Activated T-helper 1 cell treated with anti-CD3 and anti-CD28 coated beads, Interleukin-2, amount 50 U/mL, for 16 hours (primary cell): ENCODE measurements around the gene OSBPL10.

Experiments used
- DNase-seq, 2 donors: peaks; one replicate each; pipeline ENCODE4 v3.0.0-alpha.2; 2020; ENCODE audit warnings: low read depth in 1 of 2, low spot score in 1 of 2

OSBPL10 gene

DNA sequence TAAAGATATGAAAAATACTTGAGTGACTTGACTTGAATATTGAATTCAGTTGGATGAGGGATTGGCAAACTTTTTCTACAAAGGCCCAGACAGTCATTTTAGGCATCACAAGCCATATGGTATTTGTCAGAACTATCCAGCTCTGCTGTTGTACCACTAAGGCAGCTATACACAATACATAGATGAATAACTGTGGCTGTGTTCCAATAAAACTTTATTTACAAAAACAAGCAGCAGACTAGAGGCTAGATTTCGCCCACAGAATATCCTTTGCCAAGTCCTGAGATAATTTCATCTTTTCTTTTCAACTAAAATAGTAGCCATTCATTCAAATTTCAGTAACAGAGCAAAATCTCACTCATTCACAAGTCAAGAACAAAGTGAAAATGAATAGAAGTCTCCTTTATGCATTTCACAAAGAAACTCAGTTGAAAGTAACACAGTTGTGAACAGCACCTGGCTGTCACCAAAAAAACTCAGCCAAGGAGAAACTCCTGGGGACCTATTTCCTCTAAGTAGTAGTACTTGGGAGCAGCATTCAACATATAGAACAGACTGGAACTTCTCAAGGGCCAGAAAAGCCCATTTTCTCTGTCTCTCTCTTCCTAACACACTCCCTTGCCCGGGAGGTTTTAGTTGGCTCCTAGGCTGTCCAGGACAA, 56.3 kb downstream of the OSBPL10 start:
- no peak for DNase-seq

DNA sequence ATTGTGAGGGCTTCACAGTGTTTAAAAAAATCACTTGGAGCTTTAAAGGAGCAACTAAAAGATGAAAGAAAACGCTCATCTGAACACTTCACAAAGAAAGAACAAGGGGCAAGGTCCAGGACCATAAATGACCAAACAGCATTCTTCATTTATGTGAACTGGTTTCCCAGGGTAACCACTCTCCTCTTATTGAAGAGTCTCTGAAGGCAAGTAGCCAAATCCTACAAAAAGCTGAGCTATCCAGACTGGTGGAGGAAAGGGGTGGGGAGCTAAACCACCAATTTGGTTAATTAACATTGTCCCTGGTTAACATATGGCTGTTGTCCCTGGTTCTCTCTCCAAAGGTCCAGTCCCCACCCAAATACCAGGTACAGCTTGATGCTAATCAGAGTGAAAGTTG, 58.1 kb downstream of the OSBPL10 start:
- no peak for DNase-seq

DNA sequence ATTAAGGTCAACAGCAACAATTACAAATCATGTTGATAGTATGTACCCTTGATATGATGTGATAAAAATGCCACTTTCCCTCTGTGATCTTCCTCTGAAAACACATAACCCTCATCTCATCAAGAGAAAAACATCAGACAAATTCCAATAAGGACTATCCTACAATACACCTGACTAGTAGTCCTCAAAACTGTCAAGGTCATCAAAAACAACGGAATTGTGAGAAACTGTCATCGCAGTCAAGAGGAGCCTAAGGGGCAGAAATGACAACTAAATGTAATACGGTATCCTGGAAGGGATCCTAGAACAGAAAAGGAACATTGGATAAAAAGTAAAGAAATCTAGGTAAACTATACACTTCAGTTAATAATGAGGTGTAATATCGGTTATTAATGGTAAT, 59.2 kb downstream of the OSBPL10 start:
- DNase-seq, result no peak

DNA sequence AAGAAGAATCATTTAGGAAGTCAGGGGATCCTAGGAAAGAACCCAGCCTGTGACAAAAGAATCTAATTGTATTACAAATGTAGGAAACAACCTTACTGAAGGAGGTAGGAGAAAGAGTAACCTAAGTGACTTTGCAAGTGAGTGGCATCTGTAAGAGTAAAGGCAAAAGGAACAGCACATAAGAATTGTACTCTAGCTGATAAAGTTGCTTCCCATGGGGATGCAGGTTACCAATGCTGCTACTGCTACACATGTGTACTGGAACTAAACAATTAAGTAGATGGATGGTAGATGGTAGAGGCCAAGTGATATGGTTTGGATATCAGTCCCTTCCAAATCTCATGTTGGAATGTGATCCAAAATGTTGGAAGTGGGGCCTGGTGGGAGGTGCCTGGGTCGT, 60.8 kb downstream of the OSBPL10 start:
- DNase-seq, result no peak

DNA sequence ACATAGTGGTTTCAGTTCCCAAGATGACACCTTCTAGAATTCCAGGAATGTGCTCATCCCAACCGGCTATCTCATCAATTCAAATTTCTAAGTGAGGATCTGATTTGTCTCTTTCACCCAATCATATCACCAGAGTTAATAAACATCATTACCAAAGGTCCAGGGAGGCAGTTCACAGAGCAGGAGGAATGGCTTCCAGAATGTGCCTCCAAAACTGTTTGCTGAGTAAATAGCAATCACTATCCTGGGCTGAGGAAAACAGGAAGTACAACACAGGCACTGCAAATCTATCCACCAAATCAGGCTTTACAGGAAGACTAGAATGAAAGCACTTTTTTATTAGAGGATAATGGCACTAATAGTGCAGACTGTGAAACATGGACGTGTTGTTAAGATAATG, 61.5 kb downstream of the OSBPL10 start:
- no peak for DNase-seq

DNA sequence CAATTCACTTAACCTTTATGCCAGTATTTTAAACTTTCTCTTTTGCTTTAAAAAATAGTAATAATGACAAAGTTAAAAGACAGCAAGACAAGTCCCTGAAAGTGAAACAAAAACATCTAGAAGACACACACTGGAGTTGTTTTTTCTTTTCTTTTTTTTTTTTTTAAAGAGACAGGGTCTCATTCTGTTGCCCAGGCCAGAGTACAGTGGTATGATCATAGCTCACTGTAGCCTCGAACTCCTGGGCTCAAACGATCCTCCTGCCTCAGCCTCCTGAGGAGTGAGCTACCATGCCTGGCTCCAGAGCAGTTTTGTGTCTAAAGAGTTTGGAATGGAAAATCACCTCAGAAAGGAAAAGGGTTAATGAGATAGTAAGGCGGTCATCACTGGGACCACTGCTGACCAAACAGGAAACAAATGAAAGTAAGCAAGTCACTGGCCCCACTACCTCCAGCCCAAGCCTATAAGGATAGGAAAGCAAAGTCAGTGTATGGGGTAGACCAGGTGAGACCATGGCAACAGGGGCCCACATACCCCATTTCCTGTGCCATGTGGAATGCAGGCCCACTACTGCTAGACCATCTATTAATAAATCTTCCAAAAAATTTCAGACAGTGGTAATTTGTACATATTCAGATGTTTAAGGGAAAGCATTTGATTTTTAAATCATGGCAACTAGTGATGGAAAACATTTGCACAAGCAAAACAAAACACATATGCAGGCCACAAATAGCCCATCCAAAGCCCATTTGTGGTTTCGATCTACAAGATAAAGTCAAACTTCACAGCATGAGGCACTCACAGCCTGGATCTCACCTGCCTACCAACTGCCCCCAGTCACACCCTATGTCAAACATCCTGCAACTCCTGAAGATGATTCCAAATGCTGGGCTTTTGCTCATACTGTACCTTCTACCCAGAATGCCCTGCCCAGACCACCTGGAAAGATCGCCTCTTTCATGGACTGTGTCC, 62.6 kb downstream of the OSBPL10 start:
- no peak for DNase-seq

DNA sequence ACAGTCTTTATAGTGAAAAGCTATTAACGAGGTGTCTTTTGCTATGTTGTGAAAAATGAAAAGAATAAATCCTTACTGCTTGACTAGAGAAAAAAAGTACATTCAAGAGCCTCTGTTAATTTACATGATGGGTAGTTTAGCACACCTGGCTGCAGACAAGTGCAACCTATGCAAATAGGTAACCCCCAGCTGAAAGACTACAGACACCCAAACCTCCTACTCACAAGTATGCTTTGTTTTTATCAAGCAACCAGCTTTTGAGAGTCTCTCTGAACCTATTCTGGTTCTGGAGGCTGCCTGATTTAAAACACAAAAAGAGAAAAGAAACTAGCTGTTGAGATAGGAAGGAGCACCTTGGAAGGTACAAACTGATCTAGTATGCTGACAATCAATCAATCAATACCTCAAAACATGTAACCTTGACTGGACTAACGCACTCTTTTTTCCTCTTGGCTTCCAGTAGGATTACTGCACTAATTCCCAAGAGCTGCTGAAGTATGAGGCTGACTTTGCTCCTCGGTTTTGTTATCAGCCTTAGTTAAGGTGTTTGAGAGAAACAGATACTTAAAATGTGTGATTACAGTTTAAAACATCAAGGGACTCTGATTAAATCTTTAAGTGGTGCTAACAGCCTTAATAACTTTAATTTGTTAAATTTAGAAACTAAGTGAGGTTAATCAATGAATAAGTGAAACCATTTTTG, 63.6 kb downstream of the OSBPL10 start:
- DNase-seq, result no peak

DNA sequence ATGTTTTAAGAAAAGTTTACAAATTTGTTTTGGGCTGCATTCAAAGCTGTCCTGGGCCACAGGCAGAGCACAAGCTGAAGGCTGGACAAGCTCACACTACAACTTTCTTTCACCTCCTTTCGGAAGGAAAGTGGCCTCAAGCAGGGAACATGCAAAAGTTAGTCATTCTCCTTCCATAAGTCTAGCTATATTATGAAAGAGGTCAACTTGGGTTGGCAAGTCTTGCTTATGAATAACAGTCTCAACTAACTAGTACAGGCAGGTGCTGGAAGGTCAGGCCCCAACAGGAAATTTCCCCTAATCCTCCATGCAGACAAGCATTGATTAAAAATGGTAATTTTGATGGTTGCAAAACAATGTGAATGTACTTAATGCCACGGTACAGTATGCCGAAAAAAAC, 69.4 kb downstream of the OSBPL10 start:
- no peak for DNase-seq

DNA sequence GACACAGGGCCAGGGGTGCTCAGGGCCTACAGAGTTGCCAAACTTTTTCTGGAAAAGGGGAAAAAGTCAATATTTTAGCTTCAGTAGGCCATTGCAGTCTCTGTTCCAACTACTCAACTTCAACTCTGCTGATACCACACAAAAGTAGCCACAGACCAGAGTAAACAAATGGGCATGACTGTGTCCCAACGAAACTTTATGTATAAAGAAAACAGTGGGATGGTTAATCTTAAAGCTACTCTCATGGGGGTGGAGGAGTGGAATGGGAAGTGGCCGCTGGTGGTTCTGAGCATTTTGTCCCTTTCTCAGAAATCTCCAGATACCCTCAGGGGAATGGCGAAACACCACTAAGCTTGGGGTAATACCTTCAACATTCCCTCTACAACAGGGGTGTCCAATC, 69.9 kb downstream of the OSBPL10 start:
- no peak for DNase-seq

DNA sequence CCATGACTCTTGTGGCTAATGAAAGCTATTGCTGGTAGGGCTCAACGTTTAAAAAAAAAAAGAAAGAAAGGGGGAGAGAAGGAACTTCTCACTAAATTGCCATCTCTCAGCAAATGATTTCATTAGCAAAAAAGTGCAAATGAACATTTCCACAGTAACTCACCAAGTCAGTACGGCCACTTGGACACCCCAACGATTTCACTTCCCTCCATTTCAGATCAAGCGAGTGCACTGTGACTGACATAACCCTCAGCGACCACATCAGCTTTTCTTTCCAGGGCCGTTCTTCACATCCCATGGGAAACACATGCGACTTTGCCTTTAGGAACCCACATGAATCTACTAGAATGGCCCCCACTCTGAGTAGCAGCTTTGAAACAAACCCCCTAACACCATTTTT, 71.6 kb downstream of the OSBPL10 start:
- DNase-seq, result no peak

DNA sequence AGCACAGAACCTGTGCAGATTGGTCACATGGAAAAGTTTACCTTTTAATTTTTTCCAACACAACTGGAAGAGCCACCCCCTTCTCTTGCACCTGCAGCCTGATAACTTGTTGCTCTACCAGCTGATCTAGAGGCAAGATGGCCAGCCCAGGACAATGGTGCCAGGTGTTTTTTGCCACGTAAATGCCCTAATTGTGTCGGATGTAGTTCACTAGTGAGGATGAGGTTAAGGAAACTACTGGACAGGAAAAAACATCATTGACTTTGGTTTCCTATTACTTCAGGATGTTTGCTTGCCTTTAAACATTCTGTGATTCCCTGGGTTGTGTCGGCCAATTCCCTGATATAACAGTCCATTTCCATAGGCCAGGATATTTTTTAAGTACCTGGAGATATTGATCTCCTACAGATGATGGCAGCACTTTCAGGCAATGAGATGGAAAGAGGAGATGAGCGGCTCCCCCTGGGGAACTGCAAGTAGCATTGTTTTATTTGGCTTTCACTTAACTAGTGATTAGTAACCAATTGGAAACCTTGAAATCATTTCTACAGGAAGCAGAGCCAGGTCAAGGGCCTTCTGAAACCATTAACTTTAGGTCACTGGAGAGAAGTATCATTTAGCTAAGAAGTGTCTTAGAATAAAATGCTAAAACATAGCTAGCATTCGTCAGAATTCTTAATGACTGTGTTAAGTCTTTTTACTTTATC, 72.5 kb downstream of the OSBPL10 start:
- no peak for DNase-seq

DNA sequence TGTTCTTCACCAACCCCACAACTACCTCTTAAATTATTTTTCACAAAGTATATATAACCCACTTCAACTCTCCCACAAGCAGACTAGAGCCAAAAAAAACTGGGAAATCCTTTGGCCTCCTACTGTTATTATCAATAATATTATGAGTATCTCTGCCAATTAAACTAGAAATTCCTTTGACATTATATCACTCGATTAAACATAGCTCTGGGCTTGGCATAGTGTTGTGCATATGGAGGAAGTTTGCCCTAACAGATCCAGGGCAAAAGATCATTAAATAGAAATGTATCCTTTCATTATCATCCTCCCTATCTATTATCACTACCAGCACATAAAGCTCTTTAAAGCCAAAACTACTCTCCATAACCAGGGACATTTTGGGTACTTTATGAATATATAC, 74.9 kb downstream of the OSBPL10 start:
- no peak for DNase-seq

DNA sequence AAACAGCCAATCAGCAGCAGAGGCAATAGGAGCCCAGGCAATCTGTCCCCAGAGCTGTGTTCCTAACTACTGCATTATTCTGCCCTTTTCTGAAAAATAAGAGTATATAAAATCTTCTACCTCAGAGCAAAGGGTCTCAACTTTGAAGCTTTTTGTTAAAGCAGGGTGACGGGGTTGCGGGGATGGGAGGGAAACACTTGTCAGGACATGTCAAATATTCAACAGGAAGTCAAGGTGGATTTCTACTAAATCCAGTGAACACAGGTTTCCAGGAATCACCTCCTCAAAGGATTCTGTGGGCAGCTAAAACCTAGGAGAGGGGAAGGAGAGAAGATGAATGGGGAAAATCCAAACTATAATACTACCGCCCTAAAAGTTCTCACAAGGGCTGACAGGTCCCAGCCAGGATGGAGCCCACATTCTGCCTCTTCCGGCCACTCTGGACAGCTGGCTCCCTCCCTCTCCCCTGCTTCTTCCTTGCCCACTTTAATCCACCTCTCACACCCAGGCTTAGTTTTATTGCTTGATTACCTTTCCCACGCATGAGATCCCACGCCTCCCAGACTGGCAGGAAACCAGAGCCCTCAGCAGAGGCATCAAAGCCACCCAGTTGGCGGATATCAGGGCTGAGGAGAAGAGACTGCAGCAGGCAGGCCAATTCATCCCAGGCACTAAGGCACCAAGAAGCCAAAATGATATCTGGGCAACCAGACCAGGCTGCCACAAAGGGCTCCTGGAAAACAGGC, 77.2 kb downstream of the OSBPL10 start:
- no peak for DNase-seq

DNA sequence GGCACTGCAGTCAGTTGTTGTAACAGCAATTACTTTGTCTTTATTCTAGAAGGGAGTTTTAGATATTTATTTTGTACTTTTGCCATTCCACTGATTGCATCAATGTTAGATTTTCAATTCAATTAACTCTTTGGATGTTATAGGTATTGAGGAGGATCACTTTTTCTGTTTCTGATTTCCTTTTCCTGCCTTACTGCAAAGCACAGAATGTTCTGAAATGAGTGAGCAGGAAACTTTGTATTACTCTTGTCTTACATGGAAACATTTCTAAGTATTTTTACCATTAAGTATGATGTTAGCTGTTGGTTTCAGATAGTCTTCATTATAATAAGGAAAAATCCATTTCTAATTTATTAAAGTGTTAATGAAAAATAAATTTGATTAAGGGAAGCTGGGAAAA, 80.5 kb downstream of the OSBPL10 start:
- DNase-seq, result no peak

DNA sequence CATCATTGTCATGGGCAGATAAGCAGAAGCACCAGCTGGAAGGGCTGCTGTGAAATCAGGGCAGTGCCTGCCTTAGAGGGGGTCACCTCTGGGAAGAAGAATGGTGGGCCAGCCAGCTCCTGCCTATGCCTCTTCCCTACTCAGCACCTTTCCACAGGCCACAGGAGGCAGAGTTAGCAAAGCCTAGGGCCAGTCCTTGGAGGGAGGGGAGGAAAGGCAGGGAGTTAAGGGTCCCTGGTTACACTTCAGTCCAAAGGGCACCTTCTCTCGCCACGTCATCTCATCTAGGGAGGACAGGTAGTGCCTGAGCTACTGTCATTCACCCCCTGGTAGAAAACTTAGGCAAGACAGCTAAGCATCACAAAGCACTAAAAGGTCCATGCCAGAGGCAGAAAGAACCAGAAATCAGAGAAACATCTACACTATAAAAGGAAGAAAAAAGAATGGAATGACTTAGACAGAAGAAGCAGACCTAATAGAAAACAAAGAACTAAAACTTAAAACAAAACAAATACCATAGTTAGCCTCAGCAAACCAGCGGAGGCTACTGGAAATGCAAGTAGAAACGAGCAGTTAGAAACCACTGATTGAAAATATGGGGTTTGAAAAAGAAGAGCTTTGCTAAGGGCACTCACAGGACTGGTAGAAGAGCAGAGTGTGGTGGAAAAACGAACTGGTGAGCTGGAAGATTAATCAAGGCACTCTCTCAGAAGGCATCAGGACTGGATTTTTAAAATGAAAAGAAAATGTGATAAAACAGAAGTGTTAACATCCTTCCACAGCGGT, 84.2 kb downstream of the OSBPL10 start:
- no peak for DNase-seq

DNA sequence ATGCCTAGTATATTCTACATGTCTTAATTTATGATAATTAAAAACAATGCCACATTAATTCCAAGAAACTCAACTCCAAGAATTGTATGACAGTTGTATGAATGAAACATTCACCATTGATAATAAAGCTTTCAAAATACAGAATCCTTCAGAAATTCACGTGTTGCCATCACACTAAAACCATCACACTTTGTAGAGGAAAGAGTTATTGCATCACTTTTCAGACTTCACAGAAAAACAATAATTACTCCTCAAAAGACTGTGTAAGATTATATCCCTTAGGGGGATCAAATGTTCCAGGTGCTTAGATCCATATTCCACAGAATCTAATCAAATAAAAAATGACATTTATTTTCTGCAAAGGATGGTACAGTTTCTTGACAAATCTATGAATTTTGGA, 85.0 kb downstream of the OSBPL10 start:
- no peak for DNase-seq

DNA sequence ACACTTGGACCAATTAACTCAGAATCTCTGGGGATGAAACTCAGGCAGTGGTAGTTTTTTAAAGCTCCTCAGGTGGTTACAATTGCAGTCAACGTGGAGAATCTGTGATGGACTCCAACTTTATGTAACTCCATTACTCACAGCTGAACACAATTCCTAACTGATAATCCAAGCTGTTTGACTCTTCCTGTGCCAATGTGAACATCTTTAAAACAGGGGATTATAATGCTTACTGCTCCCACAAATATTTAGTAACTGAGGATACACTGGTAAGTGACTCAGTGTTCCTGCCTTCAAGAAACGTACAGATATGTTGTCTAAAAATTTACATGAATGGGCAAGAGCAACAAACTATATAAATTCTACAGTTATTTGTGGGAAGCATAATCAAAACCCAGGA, 85.6 kb downstream of the OSBPL10 start:
- DNase-seq, result no peak

DNA sequence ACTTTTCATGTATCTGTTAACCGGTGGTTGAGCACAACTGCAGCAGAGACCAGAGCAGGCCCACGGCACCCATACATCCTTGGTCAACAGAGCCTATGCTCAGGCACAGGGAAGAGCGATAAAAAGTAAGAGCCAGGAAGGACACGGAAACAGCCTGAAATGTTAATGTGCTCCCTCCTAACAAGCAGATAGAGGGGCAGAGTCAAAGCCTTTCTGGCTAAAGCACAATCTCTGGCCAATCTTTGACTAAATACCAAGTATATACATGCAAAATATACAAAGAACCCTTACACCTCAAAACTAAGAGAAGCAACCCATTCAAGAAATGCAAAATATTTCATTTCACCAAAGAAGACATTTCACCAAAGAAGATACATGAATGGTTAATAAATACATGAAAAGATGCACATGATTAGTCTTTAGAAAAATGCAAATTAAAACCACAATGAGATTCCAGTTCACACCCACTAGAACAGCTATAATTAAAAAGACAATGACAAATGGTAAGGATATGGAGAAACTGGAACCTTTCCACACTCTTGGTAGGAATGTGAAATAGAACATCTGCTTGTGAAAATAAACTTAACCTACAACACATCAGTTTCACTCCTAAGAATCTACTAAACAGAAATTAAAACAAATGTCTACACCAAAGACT, 88.0 kb downstream of the OSBPL10 start:
- DNase-seq, result no peak

DNA sequence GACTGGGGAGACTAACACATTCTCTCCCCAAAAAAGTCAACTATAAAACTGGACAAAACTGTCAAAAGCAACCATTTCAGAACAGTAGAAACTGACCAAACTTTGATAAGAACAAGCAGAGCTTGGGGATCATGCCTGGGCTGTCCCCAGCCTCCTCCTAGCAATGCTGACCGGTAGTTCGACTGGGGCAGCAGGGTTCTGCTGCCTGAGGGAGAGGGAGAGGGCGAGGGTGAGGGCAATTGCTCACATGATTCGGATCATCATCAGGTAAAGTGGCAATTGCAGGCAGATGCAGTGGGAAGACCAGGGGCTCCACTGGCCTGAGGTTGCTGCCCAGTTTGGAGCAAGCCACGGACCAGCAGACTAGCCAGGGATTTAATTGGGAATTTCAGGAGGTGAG, 88.6 kb downstream of the OSBPL10 start:
- DNase-seq, result no peak
